Thoracic aorta (tissue), 2 donors: ENCODE results near the gene RPL27A. TPM values are rescaled to one million over a fixed set of nuclear protein-coding genes. Genes with fewer than 3 reads are reported as not detected.

Source experiments
- ATAC-seq: fragments of 150-250 bp; one replicate; pipeline ENCODE4 v1.8.0; 2017; ENCODE audit warnings: low read depth; ENCODE audit not compliant: insufficient number of reproducible peaks, low FRiP score
- DNase-seq: peaks from one replicate; pipeline ENCODE4 v3.0.0-alpha.2; 2020; ENCODE audit warnings: low spot score
- H3K27ac ChIP-seq, 2 donors: fragments of 200-600 bp; sonication (generic); 1 replicate in 1 of 2; 2 replicates in 1 of 2; pipeline ENCODE4 v1.5.1; 2016; ENCODE audit warnings: mild to moderate bottlenecking in 2 of 2, moderate library complexity in 2 of 2
- H3K27me3 ChIP-seq: fragments of 200-600 bp; sonication (generic); replicated peaks from 2 replicates; pipeline ENCODE4 v1.6.0; 2016; ENCODE audit warnings: mild to moderate bottlenecking; ENCODE audit not compliant: insufficient read depth
- H3K36me3 ChIP-seq: fragments of 200-600 bp; sonication (generic); one replicate; pipeline ENCODE4 v1.5.1; 2016
- H3K4me1 ChIP-seq, 2 donors: fragments of 200-600 bp; sonication (generic); 1 replicate in 1 of 2; 2 replicates in 1 of 2; pipeline versions ENCODE4 v1.5.1 to v1.6.0; 2016; ENCODE audit warnings: low read depth in 2 of 2, mild to moderate bottlenecking in 1 of 2; ENCODE audit not compliant: control insufficient read depth in 1 of 2
- H3K4me3 ChIP-seq: fragments of 200-600 bp; sonication (generic); 2 replicates; pipeline ENCODE4 v1.5.1; 2016; ENCODE audit warnings: mild to moderate bottlenecking
- H3K9me3 ChIP-seq: fragments of 200-600 bp; sonication (generic); 2 replicates; pipeline ENCODE4 v1.5.1; 2016
- CTCF ChIP-seq: fragments of 200-600 bp; sonication (generic); IDR thresholded peaks from one replicate; pipeline ENCODE4 v1.5.1; 2019; ENCODE audit warnings: antibody characterized with exemption
- total RNA-seq, 2 donors: library from RNA; depleted of rRNA; stranded (reverse); fragments of >200 nt; gene quantifications; one replicate each; pipeline versions ENCODE4 v1.1.0 to v1.2.3, GENCODE V29; 2016

RPL27A gene
- total RNA-seq, 2 donors from 2014 or later = 537 to 617 TPM

DNA sequence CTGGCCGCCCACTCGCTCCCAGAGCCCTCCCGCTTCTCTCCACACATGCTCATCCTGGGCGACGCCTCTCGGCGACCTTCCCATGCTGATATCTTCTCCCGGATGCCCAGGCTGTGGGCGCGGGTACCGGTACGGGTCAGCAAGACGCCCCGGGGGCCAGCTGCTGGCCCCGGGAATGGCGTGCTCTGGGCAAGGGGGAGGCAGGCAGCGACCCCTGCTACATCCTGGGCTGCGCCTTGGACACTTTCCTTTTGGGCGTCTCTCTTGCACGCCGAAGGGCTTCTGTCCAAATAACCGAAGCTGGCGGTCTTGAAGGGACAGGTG, 48.1 kb downstream of the RPL27A start:
- DNase-seq (no peak), ATAC-seq (no peak)
- Histone ChIP-seq H3K27me3 (no peaks in the 10 kb centered on the region), H3K36me3 (peaks cover 5% of the 10 kb centered on the region), H3K4me3 (no peak overlapping the region), H3K27ac (peak overlapping the region in 1 of 2 donors; percentile 75), H3K9me3 (no peaks in the 10 kb centered on the region), H3K4me1 (peaks cover 32 to 69% of the 10 kb centered on the region in 2 donors)
- TF ChIP-seq CTCF = no peak

DNA sequence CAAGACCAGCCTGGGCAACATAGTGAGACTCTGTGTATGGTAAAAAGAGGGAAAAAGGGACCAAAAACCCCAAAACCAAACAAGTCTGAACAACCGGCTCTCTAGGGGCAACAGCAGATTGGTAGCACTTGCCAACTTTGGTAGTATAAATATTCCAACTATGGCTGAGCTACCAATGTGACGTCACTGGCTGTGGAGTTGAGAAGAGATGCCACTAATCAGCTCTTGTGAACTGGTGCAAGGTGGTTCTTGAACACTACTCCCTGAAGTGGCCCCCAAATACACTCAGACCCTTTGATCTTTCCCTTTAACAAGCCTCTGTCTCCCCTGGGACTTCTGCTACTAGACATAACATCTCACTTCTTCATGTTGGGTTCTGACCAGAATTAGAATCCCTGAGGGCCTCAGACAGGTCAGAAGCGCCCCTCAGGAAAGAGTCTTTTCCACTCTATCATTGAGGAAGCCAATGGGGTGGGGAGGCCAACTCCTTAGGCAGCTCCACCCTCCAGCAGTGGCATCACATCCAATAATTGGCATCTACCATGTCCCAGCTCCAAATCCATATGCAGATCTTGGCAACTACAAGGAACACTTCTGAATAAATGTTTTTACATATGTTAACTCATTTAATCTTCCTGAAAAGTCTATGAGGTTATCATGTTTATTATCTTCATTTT, 49.2 kb downstream of the RPL27A start:
- Histone ChIP-seq H3K27me3 (no peaks in the 10 kb centered on the region), H3K4me1 (peaks cover 28 to 68% of the 10 kb centered on the region in 2 donors), H3K27ac (peak overlapping the region; percentile 68 to 75), H3K36me3 (peaks cover 5% of the 10 kb centered on the region), H3K4me3 (no peak overlapping the region), H3K9me3 (no peaks in the 10 kb centered on the region)
- DNase-seq (no peak), ATAC-seq (no peak)
- TF ChIP-seq CTCF = no peak

DNA sequence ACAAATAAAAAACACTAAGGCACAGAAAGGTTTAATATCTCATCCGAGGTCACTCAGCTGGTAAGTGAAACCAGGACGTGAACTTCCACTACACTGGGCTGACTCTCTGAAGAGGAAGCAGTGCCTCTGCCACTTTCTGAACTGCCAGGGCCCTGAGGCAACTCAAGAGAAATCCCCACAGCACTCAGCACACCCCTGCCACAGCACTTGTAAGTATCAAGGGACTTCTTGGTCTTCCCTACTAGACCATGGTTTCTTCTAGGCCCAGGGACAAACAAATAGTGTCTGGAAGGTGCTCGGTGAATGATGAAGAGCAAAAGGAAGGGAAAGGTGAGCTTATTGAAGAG, 49.7 kb downstream of the RPL27A start:
- Histone ChIP-seq H3K9me3 (no peaks in the 10 kb centered on the region), H3K27me3 (no peaks in the 10 kb centered on the region), H3K4me1 (peaks cover 23 to 64% of the 10 kb centered on the region in 2 donors), H3K36me3 (peaks cover 5% of the 10 kb centered on the region), H3K27ac (peak overlapping the region; percentile 68 to 75), H3K4me3 (no peak overlapping the region)
- DNase-seq (no peak), ATAC-seq (no peak)
- no peak for TF ChIP-seq CTCF

GRCh38 chr11:8732748-8733241, 50.2 kb downstream of the RPL27A start:
- DNase-seq (peak; percentile 82), ATAC-seq (peak; percentile 97)
- Histone ChIP-seq H3K4me1 (peaks cover 20 to 62% of the 10 kb centered on the region in 2 donors), H3K4me3 (no peak overlapping the region), H3K27me3 (no peaks in the 10 kb centered on the region), H3K9me3 (no peaks in the 10 kb centered on the region), H3K27ac (peak overlapping the region; percentile 68 to 75), H3K36me3 (peaks cover 5% of the 10 kb centered on the region)
- no peak for TF ChIP-seq CTCF

DNA sequence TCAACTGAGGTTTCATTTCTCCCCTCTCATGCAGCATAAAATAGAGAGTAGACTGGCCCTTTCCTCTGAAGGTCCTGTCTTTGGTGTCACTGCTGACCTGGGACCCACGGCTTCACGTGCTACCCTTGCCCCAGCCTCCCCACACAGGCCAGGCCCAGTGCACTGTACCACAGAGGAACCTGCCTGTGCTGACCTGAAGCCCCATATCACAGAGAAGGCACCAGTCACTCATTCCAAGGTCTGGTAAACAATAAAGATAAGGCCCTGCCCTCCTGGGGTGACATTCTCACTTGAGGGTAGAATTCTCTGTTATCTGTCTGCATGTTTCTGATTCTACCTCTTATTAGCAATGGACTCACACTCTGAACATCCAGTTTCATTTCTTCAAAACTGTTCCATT, 51.3 kb downstream of the RPL27A start:
- peak overlapping the region; percentile 68 to 75 for H3K27ac ChIP-seq
- no peak for TF ChIP-seq CTCF
- H3K9me3 ChIP-seq = no peaks in the 10 kb centered on the region
- H3K4me1 ChIP-seq = peaks cover 24 to 63% of the 10 kb centered on the region in 2 donors
- no peaks in the 10 kb centered on the region for H3K27me3 ChIP-seq
- H3K4me3 ChIP-seq = no peak overlapping the region
- DNase-seq (no peak), ATAC-seq (no peak)
- peaks cover 5% of the 10 kb centered on the region for H3K36me3 ChIP-seq
